ENCODE results near the gene CPXM1.

The CPXM1 gene

GRCh38 chr20:2767768-2768631 lies 32.4 kb downstream of the CPXM1 start:
- peak; percentile 94 for DNase-seq (ENCODE audit: low read depth, low spot score)

DNA sequence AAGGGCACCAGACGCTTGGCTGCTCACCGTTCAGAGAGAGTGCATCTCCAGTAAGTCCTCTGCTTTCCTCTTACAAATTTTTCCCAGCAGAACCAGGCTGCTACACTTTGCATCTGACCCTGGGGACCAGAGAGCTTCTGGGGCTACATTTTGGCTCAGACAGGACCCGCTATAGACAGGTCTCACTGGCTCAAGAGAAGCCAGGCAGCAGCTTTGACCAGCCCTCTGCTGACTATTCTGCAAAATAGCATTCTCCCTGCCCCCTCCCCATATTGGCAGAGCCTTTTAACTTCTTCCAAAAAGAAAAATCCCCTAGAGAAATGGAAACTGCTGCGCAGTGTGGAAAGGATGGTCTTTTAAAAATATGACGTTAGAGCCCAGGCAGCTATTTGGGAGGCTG lies 37.2 kb downstream of the CPXM1 start:
- DNase-seq (ENCODE audit: low read depth, low spot score), result no peak

GRCh38 chr20:2762578-2763131 lies 37.8 kb downstream of the CPXM1 start:
- DNase-seq (ENCODE audit: low read depth, low spot score), result no peak

DNA sequence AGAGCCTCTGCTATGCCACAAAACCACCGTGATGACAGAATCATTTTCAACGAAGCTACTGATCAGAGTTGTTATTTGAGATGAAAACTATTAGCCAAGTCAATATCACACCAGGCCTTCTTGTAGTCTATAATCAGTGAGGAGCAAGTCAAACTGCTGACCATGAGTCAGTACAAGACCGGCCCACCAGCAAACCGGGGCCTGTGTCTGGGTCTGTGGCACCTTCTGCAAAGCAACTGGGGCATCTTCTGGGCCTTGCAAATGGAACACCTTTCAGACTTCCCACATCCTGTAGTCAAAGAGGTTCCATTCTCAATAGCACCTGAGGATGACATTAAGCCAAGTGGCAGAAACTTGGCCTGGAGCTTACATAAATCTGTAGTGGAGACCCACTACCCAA lies 38.5 kb downstream of the CPXM1 start:
- no peak for DNase-seq (ENCODE audit: low read depth, low spot score)

DNA sequence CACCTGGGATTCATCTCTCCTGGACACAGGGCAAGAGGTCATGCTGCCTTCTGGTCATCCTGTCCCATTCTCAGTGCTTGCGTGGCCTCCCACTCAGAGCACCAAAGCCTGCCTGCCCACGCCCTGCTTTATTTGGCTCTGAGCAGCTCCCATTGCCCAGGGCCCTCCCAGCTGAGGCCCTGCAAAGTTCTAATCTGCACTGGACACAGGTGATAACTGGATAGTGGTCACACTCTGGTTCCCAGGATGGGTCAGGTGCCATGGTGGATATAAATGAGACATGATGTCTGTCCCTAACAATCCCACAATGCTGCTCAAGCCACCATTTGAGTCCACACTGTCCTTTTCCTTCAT lies 39.5 kb downstream of the CPXM1 start:
- no peak for DNase-seq (ENCODE audit: low read depth, low spot score)

- DNase-seq (ENCODE audit: low read depth, low spot score), result no peak
These were observed 40.0 kb downstream of the CPXM1 start for GRCh38 chr20:2760297-2760951.

DNA sequence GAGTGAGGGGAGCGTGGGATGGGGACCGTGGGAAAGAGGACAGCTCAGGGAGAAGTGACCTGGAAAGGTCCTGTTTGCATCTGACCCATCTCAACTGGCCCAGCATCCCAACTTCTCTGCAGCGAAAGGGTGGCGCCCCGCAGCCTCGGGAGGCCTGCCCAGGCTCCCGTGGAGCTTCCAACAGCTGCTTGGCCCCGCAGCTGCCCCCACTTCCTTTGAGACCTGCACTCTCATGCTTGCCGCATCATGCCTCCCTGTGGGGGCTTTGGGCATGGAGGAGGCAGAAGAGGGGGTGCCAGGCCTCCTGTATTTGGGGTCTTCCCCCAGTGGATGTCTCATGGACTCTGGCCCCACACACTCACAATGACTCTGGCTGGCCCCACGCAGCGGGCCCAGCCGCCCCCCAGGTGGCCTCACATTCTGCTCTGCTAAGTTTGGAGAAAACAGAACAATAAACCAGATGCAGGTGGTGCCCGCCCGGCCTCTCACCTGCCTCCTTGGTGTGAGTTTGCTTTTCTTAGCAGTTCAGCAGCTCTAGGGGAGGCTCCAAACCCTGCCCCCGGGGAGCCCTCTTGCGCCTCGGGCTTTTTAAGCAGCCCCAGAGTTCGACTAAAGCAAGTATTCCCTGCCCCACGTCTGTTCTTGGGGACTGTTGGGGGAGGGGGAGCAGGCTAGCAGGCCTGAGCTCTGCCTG lies 40.7 kb downstream of the CPXM1 start:
- DNase-seq (ENCODE audit: low read depth, low spot score), result no peak

DNA sequence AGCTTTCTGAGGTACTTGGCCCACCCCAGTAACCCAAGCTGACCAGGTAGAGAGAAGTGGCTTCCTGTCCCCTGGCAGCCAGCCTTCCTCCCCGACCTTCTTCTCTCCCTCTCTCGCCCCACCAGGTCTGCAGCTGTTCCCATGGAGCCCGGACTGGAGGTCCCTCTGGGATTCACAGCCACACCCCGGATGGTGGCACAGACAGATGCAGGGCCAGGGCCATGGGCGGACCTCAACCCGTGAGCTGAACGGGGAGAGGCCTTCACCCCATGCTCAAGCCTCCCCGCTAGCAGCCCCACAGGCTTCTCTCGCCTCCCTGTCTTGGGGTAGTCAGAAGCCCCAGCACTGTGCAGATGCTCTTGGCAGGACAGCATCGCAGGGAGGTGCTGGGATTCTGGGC lies 41.3 kb downstream of the CPXM1 start:
- no peak for DNase-seq (ENCODE audit: low read depth, low spot score)

DNA sequence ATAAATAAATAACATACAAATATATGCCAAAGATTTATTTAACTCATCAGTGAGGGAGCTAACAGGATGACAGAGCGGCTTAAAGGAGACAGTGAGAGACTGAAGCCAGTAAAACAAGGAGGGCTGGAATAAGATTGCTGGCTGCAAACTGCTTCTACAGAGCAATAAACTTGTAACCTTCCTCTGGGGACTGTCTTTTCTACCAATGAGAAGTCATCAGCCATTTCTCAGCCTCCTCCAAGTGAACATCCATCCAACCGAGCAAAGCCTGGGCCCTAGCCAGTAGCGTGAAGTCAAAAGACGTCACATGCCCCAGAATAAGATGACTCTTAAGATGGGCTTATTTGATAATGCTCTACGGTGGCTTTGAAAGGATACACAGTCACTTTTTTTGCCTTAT lies 42.5 kb downstream of the CPXM1 start:
- no peak for DNase-seq (ENCODE audit: low read depth, low spot score)

DNA sequence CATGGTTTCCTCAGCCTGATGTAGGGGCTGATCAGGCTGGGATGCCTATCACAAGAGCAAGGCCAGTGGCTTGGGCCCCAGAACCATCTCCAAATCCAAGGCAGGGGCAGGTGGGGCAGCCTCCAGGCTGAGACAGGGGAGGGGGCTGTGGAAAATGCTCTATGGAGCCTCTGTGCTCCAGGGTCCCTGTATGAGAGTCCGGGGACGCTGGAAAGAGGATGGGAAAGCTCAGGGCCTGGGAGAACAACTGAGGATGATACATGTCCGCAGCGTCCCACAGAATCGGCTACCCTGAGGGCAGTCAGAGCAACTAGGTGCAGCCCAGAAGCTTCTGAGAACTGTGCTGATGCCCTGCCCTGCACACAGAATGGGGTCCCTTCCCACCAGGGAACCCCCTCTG lies 43.4 kb downstream of the CPXM1 start:
- DNase-seq (ENCODE audit: low read depth, low spot score), result no peak

GRCh38 chr20:2756056-2756611 lies 44.3 kb downstream of the CPXM1 start:
- DNase-seq (ENCODE audit: low read depth, low spot score), result peak; percentile 65

DNA sequence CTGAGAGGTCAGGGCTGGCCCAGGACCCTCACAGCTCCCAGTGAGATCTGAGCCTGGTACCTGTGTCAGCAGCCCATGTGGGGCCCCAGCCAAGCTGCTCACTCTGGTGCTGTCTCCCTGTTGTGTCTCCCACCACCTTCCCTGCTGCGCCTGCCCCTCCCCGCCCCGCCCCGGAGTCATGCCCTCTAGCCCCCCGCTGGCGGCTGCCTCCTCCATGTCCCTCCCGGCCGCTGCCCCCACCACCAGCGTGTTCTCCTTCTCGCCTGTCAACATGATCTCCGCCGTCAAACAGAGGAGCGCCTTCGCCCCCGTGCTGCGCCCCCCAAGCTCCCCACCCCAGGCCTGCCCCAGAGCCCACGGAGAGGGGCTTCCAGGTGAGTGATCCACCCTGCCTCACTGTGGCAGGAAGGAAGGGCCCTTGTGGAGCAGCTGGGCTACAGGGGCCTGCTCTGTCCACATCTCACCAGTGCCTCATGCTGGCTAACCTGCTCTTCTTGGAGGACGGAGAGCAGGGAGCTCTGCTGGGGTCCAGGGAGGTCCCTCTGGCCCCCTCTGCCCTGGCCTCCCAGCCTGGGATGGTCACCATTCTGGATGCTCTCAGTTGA lies 44.9 kb downstream of the CPXM1 start:
- DNase-seq (ENCODE audit: low read depth, low spot score), result no peak

DNA sequence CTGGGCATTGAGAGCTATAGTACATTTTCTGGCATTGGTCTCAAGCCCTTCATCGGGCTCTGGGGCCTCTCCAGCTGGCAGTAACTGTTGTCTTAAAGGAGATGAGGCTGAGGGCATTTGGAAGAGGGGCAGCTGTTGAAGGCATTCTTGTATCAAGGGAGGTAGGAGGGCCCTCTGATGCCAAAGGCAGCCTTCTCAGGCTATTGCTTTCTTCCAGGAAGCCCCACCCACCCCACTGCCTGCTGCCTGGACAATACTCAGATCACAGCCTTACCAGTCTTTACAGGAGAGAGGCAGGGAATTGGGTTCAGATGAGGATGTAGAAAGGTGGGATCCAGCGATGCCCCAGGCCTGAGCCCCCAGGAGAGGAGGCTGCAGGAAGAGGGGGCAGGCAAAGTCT lies 46.0 kb downstream of the CPXM1 start:
- DNase-seq (ENCODE audit: low read depth, low spot score), result no peak

DNA sequence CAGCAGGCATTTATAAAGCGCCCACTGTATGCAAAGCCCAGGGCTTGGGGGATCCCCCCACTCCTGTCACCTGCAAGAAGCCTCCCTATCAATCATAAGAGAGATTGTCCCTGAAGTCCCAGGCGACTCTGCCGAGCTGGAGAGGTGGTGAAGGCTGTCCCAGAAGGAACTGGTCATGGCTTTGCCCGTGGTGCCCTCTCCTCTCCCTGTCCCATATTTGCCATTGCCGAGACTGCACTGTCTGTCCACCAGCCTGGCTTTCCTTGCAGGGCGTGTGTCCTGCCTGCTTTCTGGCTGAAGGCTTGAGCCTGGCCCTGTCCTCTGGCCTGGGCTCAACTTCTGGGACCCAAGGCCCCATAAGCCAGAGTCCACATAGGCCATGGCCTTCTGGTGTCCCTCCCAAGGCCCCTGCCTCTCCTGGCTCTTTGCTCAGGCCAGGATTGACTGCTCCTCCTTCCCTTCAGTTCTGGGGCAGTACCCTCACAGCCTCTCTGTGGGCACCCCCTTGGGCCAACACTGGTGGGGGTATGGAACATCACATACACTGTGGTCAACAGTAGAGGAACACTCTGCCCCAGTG lies 46.9 kb downstream of the CPXM1 start:
- no peak for DNase-seq (ENCODE audit: low read depth, low spot score)

DNA sequence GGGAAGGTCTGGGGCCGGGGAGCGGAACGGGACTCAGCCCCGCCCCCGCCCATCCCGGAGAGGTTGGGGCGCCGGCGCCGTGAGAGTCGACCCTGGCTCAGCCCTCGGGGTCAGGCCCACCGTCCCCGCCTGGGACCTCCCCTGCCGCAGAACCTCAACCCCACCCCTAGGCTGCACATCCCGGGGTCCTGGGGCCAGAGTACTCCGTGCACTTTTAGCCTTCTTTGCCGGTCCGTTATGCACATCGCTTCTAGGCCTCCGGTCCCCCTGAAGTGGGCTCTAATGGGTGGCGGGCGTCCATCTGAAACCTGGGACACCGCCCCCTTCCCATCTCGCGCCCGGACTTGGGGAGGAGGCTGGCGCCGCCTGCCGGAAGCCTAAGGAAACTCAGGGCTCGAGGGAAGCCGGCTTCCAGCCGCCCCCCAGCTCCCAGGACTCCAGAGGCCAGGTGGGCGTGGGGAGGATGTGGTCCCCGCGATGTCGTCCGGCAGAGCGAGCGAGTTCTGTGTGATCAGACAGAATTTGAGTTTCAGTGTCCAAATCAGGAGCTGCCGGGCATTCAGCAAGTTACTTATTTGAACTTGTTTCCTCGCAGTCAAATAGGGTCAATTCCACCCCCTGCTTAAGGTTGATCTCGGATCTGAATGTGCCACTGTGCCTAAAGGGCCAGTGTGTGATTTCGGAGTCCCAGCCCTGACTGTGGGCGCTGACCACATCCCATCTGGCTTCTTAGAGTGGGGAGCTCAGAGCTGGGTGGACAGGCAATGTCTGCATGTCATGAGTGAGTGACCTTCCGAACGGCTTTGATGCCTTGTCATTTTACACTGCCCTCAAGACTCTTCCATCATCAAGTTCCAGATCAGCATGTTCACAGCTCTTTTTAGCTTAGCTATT lies 47.6 kb downstream of the CPXM1 start:
- peak; percentile 66 for DNase-seq (ENCODE audit: low read depth, low spot score)

GRCh38 chr20:2751878-2752566 lies 48.4 kb downstream of the CPXM1 start:
- peak; percentile 42 for DNase-seq (ENCODE audit: low read depth, low spot score)

GRCh38 chr20:2751347-2751877 lies 49.0 kb downstream of the CPXM1 start:
- no peak for DNase-seq (ENCODE audit: low read depth, low spot score)

DNA sequence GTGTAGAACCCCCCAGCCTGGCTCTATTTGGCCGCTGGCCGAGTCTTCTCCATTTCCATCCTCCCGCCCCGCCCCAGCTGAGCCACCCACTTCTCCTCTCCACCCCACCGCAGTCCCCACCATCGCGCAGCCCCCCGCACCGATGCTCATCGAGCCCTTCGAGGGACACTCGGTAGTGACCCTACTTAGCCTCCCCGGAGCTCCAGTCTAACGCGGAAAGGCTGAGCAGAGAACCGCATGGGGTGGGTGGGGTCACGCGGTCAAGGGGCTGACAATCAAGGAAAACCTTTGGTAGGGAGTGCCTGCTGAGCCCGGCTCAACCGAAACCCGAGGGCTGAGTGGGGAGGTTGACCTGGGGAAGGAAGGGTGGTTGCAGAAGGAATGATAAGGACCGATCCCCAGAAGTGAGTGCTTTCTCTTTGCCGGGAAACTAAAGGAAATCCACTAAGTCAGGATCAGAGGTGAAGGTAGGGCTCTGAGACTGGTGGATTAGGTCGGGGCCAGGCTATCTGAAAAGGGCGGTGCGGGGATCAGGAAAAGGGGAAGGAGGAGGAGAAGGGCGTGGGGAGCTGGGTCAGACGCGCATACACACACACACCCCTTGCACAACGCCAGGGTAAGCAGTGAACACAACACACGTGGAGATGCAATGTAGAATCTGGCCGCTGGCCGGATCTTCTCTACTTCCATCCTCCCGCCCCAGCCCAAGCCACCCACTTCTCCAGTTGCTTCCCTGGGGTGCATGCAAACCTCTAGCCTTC lies 49.8 kb downstream of the CPXM1 start:
- DNase-seq (ENCODE audit: low read depth, low spot score), result no peak

All from astrocyte of the hippocampus (primary cell).